ENCODE measurements around the gene PPP2R1B. TPM values are rescaled to one million over a fixed set of nuclear protein-coding genes. Genes with fewer than 3 reads are reported as not detected.

Gene PPP2R1B
- total RNA-seq, 2 experiments from 2014 or later = 34.5 to 39.2 TPM

- no peaks in the 10 kb centered on the region for H3K9me3 Mint-ChIP-seq
- ATAC-seq (ENCODE audit: poor library complexity) = no peak
- H3K27me3 Mint-ChIP-seq = no peaks in the 10 kb centered on the region
- H3K36me3 ChIP-seq (ENCODE audit: insufficient read depth, low read length) = no peaks in the 10 kb centered on the region
- H3K9me3 ChIP-seq (ENCODE audit: control insufficient read depth in 1 of 2, insufficient read depth in 1 of 2, low read length in 2 of 2) = no peaks in the 10 kb centered on the region
- TF ChIP-seq CTCF (IDR thresholded peaks at IDR 0.05) = no peak
- H3K36me3 Mint-ChIP-seq (ENCODE audit: low read depth) = peaks cover 13% of the 10 kb centered on the region
- ChIA-PET POLR2A (interaction anchor here (0.6 kb wide), 1 partner anchor 278 kb away, joined by 4 read pairs; no protein-coding TSS in a partner anchor), CTCF (no interaction called here)
- H3K27ac ChIP-seq (ENCODE audit: low read depth in 1 of 2, low read length in 2 of 2) = no peak overlapping the region
- peaks cover 11% of the 10 kb centered on the region for H3K4me1 Mint-ChIP-seq (ENCODE audit: low read depth)
- H3K4me3 Mint-ChIP-seq = peak overlapping the region; percentile 65
- H3K27ac Mint-ChIP-seq = no peak overlapping the region
- H3K4me1 ChIP-seq (ENCODE audit: insufficient read depth, low read length) = peaks cover 8% of the 10 kb centered on the region
- DNase-seq = no peak
- H3K4me3 ChIP-seq (ENCODE audit: low read length) = no peak overlapping the region
- H3K27me3 ChIP-seq (ENCODE audit: control insufficient read depth in 1 of 2, insufficient read depth in 2 of 2, low read length in 2 of 2) = no peaks in the 10 kb centered on the region
- intact Hi-C loops (cut with DNase I, micrococcal nuclease) = no loop called here
Measured at GRCh38 chr11:111770581-111771134, 4.5 kb upstream of the PPP2R1B start.

- Mint-ChIP-seq H3K4me1 (ENCODE audit: low read depth) (peaks cover 41% of the 10 kb centered on the region), H3K4me3 (peak overlapping the region; percentile 99), H3K36me3 (ENCODE audit: low read depth) (peaks cover 50% of the 10 kb centered on the region), H3K9me3 (no peaks in the 10 kb centered on the region), H3K27ac (peak overlapping the region; percentile 70), H3K27me3 (no peaks in the 10 kb centered on the region)
- H3K27ac ChIP-seq (ENCODE audit: low read depth in 1 of 2, low read length in 2 of 2) = peak overlapping the region; percentile 16 to 67
- DNase-seq (no peak), ATAC-seq (ENCODE audit: poor library complexity) (no peak)
- H3K36me3 ChIP-seq (ENCODE audit: insufficient read depth, low read length) = peaks cover 18% of the 10 kb centered on the region
- intact Hi-C loops (cut with DNase I, micrococcal nuclease) = loop anchor here in 1 of 2 experiments (1.0 to 10.0 kb wide), 6 partner anchors 106 to 1548 kb away; partner anchors contain the start of genes ALG9, PTS, RDX and TTC12
- no peak for TF ChIP-seq CTCF (IDR thresholded peaks at IDR 0.05)
- H3K9me3 ChIP-seq (ENCODE audit: control insufficient read depth in 1 of 2, insufficient read depth in 1 of 2, low read length in 2 of 2) = no peaks in the 10 kb centered on the region
- ChIA-PET POLR2A (interaction anchor here (1.0 to 2.2 kb wide), 6 partner anchors 11 to 164 kb away, joined by 3 to 17 read pairs (median 4); partner anchors contain the start of genes ALG9 and SIK2), CTCF (interaction anchor here (0.6 to 2.5 kb wide), 5 partner anchors 10 to 320 kb away, joined by 3 to 18 read pairs (median 3); no protein-coding TSS in a partner anchor)
- peaks cover 12% of the 10 kb centered on the region for H3K4me1 ChIP-seq (ENCODE audit: insufficient read depth, low read length)
- peak overlapping the region; percentile 85 for H3K4me3 ChIP-seq (ENCODE audit: low read length)
- H3K27me3 ChIP-seq (ENCODE audit: control insufficient read depth in 1 of 2, insufficient read depth in 2 of 2, low read length in 2 of 2) = no peaks in the 10 kb centered on the region
Measured at GRCh38 chr11:111766834-111767142, 599 bp upstream of the PPP2R1B start.

- peak overlapping the region; percentile 70 for H3K27ac Mint-ChIP-seq
- H3K4me3 Mint-ChIP-seq = peak overlapping the region; percentile 99
- peak overlapping the region; percentile 85 for H3K4me3 ChIP-seq (ENCODE audit: low read length)
- H3K4me1 Mint-ChIP-seq (ENCODE audit: low read depth) = peaks cover 41% of the 10 kb centered on the region
- ATAC-seq (ENCODE audit: poor library complexity) = peak; percentile 1
- intact Hi-C loops (cut with DNase I, micrococcal nuclease) = loop anchor here in 1 of 2 experiments (5.0 to 10.0 kb wide), 4 partner anchors 107 to 1549 kb away; partner anchors contain the start of genes ALG9, PTS, RDX and TTC12
- peak in 2 of 14 experiments; percentile 4 to 13 for DNase-seq
- H3K9me3 Mint-ChIP-seq = no peaks in the 10 kb centered on the region
- peaks cover 64% of the 10 kb centered on the region for H3K36me3 Mint-ChIP-seq (ENCODE audit: low read depth)
- H3K4me1 ChIP-seq (ENCODE audit: insufficient read depth, low read length) = peaks cover 12% of the 10 kb centered on the region
- no peaks in the 10 kb centered on the region for H3K9me3 ChIP-seq (ENCODE audit: control insufficient read depth in 1 of 2, insufficient read depth in 1 of 2, low read length in 2 of 2)
- no peaks in the 10 kb centered on the region for H3K27me3 Mint-ChIP-seq
- TF ChIP-seq CTCF (IDR thresholded peaks at IDR 0.05) = no peak
- peaks cover 29% of the 10 kb centered on the region for H3K36me3 ChIP-seq (ENCODE audit: insufficient read depth, low read length)
- no peaks in the 10 kb centered on the region for H3K27me3 ChIP-seq (ENCODE audit: control insufficient read depth in 1 of 2, insufficient read depth in 2 of 2, low read length in 2 of 2)
- H3K27ac ChIP-seq (ENCODE audit: low read depth in 1 of 2, low read length in 2 of 2) = peak overlapping the region; percentile 14 to 32
- ChIA-PET CTCF (interaction anchor here (1.3 to 1.8 kb wide), 3 partner anchors 12 to 178 kb away, joined by 3 to 6 read pairs (median 5); no protein-coding TSS in a partner anchor), POLR2A (interaction anchor here (1.0 to 2.2 kb wide), 8 partner anchors 11 to 164 kb away, joined by 3 to 17 read pairs (median 4); partner anchors contain the start of genes ALG9 and SIK2)
Measured at GRCh38 chr11:111765320-111765983, 737 bp downstream of the PPP2R1B start.

Data from CD4-positive, alpha-beta T cell (primary cell).